ENCODE measurements around the gene AUTS2.

The AUTS2 gene

DNA sequence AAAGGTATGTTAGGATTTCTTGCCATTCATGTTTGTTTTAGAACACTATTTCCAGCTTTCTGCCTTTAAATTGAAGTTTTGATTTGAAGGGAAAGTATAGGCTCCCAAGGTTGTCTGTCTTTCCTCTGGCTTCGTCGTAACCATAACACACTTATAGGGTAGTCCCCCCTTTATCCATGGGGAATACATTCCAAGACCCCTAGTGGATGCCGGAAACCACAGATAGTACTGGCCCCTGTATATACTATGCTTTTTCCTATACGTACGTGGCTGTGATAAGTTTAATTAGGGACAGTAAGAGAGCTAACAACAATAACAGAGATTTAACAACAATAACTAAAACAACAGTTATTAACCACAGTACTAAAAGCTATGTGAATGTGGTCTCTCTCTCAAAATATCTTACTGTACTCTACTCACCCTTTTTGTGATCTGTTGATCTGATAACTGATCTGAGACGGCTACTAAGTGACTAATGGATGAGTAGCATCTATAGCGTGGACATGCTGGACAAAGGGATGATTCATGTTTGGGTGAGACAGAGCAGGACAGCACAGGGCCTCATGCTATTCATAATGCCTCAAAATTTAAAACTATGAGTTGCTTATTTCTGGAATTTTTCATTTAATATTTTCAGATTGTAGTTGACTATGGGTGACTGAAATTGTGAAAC lies 273.1 kb downstream of the AUTS2 start:
- DNase-seq, result no peak

DNA sequence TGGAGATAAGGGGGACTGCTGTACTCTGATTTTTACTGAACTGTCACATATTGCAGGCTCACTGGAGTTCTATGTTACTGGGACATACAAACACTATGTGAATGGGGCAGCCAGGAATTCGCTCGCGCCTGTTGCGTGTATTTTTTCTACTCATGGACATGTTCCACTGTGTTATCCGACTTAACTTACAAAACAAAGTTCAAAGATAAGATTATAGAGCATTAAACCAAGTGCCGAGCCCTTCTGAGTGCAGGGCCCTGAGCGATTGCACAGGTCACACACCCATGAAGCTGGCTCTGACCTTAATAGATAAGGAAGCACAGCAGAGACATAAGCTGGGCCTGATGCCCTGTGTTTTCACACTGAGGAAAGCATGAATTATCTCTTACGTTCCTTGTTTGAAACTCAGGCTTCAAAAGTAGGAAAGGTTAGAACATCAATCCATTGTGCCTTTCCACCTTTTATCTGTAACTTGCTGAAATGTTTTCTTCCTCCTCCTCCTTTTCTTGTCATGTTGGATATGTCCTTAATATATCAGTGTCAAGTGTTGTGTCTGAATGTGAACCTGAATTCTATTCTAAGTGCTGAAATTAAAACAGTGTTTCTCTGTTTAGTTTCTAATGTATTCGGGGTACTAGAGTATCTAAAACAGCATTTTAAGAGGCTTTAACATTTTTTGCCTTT lies 273.8 kb downstream of the AUTS2 start:
- no peak for DNase-seq

DNA sequence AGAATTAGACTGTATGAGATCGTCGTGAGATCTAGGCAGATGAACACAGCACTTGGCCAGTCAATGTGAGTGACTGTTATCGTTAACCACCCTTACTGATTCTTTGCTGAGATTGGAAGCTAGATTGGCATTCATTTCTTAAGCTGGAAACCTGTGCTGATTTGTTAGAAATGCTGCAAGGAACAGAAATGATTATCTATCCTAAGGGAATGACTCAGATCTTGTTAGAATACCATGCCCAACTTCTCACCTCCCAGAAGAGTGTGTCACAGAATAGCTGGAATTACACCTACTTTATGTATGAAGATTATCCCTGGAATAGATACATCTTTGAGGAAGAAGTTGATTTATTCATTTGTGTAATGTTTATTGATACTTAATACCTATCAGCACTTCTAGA lies 275.2 kb downstream of the AUTS2 start:
- no peak for DNase-seq

GRCh38 chr7:69878015-69878414 lies 279.7 kb downstream of the AUTS2 start:
- DNase-seq, result no peak

- DNase-seq, result no peak
Measured at GRCh38 chr7:69878591-69878990, 280.3 kb downstream of the AUTS2 start.

- DNase-seq, result no peak
Measured at GRCh38 chr7:69879989-69880388, 281.7 kb downstream of the AUTS2 start.

DNA sequence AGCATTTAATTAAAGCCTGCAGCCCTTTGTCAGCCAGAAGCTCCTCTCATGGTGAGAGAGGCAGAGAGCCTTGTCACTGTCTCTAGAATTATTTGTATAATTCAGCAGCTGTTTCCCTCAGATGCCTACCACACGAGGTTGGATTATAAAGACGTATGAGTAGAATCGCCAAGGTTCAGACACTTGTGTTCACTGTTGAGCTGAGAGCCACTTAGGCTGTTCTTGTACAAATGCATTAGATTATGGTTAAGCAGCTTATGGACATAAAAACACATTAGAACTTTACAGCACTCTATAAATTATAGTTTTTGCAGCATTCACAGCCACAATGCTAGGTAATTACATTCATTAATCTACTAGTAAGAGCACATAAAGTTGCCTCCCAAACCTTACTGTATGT lies 282.6 kb downstream of the AUTS2 start:
- peak; percentile 77 for DNase-seq

- no peak for DNase-seq
Measured at GRCh38 chr7:69882269-69882668, 284.0 kb downstream of the AUTS2 start.

DNA sequence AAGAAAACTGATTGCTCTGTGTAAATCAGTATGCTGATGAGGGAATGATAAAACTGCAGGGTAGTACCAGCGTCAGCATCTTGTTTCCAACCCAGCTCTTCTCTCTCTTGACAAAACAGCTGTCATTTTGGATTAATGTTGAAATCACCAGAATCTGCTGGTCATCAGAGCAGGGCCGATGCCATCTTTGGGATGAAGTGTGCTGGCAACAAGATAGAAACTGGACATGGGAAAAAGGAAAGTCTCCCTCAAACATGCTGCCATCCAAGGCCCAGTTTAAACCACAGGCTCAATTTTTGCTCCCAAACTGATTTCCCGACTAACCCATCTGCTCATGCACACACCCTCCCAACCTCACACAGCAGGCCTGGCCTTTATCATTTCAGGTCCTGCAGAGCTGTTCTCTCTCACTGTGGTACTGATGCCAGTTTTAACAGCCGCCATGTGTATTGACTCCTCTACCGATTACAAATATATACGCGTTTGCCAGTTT lies 285.2 kb downstream of the AUTS2 start:
- DNase-seq, result no peak

- DNase-seq, result no peak
Measured at GRCh38 chr7:69885431-69885830, 287.2 kb downstream of the AUTS2 start.

DNA sequence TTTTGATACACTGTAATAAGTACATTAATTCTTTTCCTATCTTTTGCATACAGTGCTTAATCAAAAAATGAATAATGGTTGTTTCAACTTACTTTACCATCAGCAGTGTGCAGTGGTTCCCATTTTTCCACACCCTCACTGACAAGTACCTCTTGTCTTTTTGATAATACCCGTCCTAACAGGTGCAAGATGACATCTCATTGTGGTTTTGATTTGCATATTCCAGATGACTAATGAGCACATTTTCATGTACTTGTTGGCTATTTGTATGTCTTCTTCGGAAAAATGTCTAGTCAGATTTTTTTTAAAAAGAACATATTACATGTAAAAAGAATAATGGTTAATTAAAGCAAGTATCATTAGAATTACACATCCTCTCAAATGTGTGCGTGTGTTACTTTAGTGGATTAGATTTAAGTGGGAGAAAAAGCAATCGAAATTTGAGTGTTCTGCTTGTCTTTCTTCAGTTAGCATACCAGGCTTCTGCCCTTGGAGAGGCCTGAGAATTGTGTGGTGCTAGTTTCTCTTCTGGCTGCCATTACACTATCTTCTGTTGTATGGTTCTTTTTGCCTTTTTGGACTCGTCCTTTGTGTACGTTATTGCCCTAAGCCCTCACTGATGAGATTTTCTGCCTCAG lies 291.2 kb downstream of the AUTS2 start:
- no peak for DNase-seq

DNA sequence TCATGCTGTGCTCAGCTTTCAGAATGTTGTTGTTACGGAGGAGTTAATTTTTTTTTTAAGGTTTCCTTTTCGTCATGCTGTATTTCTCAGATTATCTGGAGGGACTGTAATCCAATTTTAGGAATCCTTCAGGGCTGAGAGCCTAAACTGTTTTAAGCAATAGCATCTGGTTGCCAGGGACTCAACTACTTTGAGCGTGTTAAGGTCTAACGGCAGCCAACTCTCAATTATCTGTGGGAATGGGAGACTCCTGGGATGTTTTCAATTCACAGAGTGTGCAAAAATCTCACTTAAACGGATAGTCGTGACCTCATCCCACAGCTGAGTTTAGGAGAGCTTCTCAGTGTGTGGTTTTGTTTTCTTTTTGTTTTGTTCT lies 291.7 kb downstream of the AUTS2 start:
- DNase-seq, result no peak

- DNase-seq, result no peak
Measured at GRCh38 chr7:69892790-69893189, 294.5 kb downstream of the AUTS2 start.

DNA sequence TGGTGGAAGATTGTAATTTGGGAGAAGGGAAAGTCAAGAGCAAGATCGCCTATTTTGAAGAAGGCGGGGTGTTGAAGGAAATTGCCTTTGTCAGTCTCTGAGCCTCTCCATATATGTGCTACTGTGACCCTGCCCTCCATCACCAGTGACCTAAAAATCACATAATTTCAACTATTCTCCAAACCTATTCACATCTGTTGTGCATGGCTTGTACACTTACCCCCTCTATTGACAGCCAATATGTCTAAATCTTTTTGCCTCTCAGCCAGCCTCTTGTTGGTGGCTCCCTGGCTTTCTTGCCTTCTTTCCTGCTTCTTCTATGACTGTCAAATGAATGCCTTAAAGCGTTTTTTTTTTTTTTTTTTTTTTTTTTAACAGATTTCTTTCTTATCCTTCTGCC lies 295.6 kb downstream of the AUTS2 start:
- peak; percentile 3 for DNase-seq

DNA sequence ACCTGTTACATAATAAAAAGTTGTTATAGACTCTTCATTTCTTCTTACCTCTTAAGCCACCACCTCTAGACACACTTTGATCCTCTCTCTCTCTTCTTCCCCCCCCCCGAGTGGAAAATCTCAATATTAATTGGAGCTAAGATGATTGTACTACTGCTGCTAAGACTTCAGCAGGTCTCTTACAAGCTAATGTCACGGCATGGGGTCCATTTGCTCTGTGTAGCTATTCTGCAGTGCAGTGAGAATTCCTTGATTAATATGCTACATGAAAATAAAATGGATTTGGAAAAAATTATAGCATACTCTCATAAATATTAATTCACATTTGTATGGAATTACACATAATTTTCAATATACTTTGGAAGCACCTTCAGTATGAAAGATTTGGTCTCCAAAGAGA lies 297.2 kb downstream of the AUTS2 start:
- no peak for DNase-seq

- no peak for DNase-seq
Measured at GRCh38 chr7:69896121-69896520, 297.8 kb downstream of the AUTS2 start.

GRCh38 chr7:69898189-69898588 lies 299.9 kb downstream of the AUTS2 start:
- DNase-seq, result no peak

DNA sequence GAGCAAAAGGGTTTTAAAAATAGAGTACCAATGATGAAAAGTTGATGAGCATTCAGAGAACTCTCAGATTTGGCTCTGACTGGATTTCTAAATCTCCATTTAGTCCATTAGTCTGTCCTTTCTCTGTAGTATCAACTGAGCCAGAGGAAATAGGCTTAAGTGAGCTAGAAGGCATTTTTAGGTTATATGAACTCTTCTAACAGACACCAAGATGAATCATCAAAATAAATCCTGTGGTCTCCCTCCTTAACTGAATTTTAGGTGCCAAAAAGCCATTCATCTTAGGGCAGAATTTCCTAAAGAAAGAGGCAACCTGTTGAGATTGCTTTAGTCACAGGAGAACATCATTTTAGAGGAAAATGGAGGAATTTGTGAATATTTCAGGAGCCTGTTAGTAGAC lies 305.1 kb downstream of the AUTS2 start:
- no peak for DNase-seq

DNA sequence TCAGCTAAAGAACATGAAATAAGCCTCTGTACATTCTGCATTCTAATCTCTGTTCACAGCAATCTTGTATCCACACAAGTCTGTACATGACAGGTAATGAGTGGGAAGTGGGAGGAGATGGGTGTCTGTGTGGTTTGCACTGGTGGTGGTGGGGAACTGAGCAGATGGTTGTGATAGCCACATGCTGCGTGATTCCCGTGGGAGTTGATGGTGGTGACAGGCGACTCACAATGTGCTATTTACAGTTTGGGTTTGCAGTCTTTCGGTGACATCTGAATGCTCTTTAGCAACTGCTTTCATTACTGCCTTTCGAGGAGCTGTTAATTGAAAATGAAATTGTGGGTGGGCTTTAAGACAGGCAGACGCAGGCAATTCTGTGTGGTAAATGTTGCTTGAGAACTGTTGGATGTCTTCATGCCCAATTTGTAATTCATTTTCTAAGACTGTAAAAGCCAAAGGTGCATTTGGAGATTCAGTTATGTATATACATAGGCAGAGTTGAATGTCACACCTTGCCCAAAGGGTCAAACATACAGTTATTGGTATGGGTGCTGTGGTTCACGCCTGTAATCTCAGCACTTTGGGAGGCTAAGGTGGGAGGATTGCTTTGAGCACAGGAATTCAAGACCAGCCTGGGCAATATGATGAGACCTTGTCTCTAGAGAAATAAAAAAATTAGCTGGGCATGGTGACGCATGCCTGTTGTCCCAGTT lies 308.2 kb downstream of the AUTS2 start:
- no peak for DNase-seq

GRCh38 chr7:69907720-69908119 lies 309.4 kb downstream of the AUTS2 start:
- no peak for DNase-seq

- peak; percentile 11 for DNase-seq
Measured at GRCh38 chr7:69908454-69908853, 310.2 kb downstream of the AUTS2 start.

DNA sequence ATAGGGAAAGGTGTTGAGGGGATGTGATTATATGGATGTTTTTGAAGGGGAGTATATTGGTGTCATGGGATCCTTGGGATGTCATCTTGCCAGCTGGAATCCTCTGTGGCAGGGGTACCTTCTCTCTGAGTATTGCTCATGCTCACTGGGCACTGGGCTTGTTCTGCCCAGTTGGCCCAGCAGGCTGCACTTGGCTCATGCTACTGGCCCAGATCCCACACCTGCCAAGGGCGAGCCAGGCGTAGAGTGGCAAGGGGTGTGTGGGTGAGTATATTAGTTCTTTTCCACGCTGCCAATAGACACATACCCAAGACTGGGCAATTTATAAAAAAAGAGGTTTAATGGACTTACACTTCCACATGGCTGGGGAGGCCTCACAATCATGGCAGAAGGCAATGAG lies 311.9 kb downstream of the AUTS2 start:
- DNase-seq, result no peak

GRCh38 chr7:69911337-69911736 lies 313.1 kb downstream of the AUTS2 start:
- no peak for DNase-seq

DNA sequence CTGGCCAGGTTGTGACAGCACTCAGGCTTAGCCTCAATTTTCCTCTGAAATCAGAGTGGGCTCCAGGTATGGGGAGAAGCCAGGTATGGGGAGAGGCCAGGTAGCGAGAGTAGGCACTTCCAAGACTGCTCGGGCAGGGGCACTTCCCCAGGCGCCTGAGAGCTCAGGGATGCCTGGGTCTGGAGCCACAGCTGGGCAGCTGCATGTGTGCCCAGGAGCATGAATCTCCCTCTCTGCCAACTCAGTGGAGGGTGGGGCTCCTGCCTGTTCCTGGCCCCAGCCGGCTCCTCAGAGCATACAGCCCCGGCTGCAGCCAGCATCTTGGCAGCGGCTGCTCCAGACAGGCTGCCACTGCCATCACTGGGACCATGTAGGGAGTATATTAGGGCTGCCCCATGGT lies 313.9 kb downstream of the AUTS2 start:
- DNase-seq, result no peak
